Stimulated activated naive CD8-positive, alpha-beta T cell treated with anti-CD3 and anti-CD28 coated beads, Interleukin-15, Interleukin-2, amounts not matched to agents 100 U/mL and 50 U/mL, for 24 hours (primary cell): ENCODE measurements around the gene GSN.

Experiments
- ATAC-seq: fragments of 150-1000 bp; cut with Tn5 transposase; one replicate; pipeline ENCODE4 v1.10.0; 2021
- DNase-seq: peaks from one replicate; pipeline ENCODE4 v3.0.0; 2021

GSN gene

DNA sequence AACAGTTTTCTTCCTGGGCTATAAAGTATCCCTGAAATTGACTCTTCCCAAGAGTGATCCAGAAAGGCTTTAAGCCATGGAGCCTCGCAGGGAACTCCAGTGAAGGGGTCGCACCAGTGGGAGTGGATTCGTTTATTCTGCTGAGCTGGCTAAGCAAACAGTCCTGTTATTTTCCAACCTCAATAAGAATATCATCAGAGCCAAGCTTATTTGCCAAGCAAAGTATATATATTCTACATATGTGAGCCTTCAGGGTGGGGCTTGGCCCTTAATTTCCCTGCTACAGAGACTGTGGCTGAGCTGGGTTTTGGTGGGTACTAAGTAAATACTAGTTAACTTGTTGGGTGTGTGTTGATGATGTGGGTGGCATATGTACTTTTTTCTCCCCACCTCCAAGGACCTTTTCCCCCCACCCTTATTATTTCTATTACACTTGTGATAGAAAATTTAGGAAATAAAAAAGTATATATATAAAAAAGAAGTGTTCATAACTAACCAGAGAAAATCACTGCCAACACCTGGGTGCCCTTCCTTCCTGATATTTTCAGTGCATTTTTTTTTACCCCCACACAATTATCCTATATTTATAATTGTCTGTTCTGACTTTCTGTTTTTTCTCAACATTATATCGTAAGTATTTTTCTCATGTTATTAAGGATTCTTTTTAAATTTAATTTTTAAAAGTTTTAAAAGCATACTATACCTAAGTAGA is 5.3 kb downstream of the GSN start:
- ATAC-seq = no peak
- no peak for DNase-seq

GRCh38 chr9:121274851-121275250 is 6.9 kb downstream of the GSN start:
- ATAC-seq = no peak
- DNase-seq = no peak

- ATAC-seq (no peak), DNase-seq (no peak)
Measured at GRCh38 chr9:121275781-121276658, 8.1 kb downstream of the GSN start.

DNA sequence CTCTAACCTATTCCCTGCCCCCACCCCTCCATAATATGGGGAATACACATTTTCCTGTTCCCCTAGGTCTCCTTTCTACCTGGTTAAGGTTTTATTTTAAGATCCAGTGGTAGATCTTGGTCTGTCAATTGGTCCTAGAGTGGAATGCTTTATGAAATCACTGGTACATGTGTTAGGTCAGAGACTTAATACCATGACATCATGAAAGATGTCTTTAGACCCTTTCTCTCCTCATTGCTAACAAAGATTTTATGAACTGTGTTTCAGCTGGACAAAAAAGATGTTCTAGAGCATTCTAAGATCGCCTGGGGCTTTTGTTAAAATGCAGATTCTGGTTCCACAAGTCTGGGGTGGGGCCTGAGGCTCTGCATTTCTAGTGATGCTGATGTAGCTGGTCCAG is 9.1 kb downstream of the GSN start:
- DNase-seq (no peak), ATAC-seq (no peak)

DNA sequence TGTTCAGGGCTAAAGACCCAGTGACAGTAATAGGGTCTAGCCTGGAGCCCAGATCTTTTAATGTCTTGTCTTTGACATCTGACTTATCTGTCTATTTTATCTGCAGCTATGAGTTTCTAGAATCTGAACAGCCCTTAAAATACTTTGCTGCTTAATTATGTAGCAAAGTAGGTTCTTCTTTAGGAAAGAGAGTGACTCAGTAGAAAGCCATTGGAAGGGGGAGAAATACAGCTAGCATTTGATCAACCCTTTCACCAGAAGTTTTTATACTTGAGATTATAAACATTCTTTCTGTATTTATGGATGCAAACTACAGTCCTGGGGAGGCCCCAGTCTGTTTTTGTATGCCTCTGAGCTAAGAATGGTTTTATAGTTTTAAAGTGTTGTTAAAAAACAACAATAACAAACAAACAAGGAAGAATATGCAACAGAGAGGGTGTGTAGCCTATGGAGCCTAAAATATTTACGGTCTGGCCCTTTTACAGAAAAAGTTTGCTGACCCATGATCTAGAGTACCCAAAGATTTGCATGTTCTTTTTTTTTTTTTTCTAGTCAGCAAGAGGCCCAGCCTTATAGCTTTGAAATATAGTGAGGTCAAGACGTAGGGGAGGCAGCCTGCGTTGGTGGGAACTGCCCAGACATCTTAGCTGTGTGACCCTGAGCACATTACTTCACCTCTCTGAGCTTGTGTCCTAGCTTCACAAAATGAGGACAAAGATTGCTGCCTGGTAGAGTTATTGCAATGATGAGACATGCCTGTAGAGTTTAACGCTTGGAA is 9.7 kb downstream of the GSN start:
- ATAC-seq (no peak), DNase-seq (no peak)

DNA sequence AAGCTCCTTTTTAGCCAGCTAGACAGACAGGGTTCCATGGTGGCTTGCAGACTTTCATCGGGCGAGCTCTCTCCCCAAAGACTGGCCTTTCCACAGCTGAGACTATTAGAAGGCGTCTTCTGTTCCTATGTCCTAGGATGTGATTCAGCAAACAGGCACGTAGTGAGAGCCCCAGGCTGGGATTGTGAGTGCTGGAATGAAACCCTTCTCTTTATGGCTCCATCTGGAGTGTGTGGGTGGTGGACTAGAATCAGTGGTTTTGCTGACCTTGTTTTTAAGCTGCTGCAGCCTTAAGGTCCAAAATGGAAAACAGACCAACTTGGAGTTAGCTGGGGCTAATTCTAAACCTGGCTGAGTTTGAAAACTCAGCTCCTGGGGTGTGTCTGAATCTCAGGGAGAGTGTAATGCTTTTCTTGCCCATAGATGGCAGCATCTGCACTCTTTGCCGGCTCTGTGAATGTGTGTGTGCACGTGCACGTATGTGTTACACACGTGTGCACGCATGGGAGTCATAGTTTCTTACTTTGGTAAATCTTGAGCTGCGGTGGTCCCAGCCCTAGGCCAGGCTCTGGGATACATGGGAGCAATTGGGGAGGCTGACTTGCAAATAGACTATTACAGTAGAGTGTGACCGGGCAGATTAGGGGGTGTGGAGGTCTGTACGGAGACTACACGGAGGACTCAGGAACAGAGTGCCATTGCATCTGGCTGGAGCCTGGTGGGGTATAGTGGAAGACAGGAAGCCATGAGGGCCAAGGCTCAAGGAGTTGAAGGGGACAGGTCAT is 10.7 kb downstream of the GSN start:
- DNase-seq = peak; percentile 51
- peak; percentile 82 for ATAC-seq

- DNase-seq (no peak), ATAC-seq (no peak)
Measured at GRCh38 chr9:121279776-121280388, 11.9 kb downstream of the GSN start.

DNA sequence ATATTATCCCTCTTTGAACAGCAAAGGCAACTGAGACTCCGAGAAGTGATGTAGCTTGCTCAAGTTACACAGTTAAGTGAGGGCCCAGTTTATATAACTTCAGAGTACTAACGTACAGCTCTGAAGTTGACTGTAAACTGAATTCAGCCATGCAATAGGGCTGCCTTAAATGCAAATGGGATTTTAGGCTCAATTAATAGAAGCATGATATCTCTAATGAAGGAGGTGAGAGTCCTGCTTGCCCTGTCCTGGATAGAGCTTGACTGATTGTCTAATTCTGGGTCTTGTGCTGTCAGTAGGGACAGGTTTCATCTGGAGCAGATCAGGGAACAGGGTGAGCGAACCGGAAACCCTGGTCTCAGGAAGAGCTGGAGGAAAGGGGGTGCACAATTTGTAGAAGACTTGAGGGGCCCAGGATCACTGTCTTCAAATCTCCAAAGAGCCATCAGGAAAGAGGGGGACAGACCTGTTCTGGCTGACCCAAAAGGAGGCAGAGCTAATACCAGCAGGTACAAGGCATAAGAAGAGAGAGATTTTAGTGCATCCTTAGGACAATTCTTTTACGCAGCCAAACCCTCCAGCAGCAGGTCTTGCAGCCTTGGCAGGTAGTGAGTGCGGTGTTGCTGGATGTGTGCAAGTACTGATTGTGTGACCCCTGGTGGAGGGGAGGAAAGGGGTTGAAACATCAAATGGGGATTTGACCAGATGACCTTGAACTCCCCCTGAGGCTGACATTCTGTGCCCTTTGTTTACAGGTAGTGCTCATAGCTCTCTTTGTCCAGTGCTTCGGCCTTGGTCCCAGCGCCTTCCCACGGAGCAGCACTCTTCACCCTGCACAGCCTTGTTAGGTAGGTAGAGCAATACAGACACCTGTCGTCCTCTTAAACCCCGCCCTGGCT is 13.0 kb downstream of the GSN start:
- no peak for ATAC-seq
- no peak for DNase-seq

DNA sequence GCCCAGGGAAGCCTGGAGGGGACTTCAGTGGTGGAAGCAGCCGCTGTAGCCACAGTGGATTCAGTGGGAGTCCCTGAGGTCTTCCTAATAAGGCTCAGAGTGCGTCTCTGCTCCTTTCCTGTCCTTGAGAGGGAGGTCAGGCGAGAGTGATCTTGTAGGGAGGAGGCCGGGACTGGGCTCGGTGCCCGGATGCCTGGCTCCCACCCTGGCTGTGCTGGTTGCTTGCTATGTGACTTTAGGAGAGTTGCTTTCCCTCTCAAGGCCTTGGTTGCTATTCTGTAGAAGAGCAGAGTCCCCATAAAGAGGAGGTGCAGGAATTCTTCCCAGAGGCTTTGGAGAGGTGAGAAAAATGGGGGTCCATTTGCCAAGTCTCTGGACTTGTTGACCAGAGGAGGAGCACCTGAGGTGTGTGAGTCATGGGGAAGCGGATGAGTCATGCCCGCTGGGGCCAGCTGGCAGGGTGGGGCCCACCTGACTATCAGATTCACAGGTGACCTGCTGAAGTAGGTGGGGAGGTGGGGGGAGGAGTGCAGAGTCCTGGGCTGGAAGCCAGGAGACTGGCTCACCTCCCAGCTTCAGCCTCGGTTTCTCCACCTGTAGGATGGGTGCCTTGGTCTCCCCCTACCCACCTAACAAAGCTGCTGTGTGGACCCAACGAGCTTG is 13.8 kb downstream of the GSN start:
- DNase-seq = no peak

DNA sequence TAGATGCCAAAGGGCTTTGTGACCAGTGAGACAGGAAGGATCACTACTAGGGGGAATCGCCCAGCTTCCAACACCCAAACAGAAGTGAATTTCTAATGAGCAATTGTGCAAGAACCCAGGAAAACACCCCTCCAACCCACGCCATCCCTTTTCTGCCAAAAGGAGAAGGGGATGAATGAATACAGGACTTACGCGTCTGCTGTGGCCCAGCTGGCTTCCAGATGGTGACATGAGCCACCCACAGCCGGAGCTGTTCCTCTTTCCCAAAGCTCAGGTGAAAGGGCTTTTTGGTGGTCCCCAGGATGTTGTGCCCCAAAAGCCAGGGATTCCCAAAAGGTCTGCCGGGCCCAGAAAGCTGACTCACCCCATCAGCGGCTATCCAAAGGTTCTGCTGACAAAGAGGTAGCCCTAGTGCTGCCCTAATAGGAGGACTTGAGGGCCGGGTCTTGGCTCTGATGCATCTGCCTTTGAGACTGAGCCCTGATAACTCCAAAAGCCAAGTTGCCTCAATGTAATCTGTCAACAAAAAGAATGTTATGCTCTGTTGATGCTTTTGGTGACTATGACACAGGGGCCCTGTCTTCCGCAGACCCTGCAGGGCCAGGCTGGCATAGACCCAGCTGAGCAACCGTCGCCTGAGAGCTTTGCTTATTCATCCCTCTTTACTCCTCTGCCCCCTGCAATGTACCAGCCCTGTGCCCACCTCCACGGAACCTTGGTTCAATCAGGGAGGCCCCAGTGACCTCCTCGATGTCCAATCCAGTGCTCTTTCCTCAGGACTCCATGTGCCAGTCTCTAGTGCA is 14.5 kb downstream of the GSN start:
- DNase-seq = no peak

More for the DNA sequence above, 13.8 kb downstream of the GSN start:
- no peak for ATAC-seq

GRCh38 chr9:121283080-121283398 is 15.1 kb downstream of the GSN start:
- DNase-seq (no peak), ATAC-seq (no peak)

More for the DNA sequence above, 14.5 kb downstream of the GSN start:
- ATAC-seq = no peak

GRCh38 chr9:121283856-121284732 is 16.1 kb downstream of the GSN start:
- ATAC-seq = no peak
- DNase-seq = no peak

- ATAC-seq (no peak), DNase-seq (no peak)
Measured at GRCh38 chr9:121284733-121285451, 16.9 kb downstream of the GSN start.

DNA sequence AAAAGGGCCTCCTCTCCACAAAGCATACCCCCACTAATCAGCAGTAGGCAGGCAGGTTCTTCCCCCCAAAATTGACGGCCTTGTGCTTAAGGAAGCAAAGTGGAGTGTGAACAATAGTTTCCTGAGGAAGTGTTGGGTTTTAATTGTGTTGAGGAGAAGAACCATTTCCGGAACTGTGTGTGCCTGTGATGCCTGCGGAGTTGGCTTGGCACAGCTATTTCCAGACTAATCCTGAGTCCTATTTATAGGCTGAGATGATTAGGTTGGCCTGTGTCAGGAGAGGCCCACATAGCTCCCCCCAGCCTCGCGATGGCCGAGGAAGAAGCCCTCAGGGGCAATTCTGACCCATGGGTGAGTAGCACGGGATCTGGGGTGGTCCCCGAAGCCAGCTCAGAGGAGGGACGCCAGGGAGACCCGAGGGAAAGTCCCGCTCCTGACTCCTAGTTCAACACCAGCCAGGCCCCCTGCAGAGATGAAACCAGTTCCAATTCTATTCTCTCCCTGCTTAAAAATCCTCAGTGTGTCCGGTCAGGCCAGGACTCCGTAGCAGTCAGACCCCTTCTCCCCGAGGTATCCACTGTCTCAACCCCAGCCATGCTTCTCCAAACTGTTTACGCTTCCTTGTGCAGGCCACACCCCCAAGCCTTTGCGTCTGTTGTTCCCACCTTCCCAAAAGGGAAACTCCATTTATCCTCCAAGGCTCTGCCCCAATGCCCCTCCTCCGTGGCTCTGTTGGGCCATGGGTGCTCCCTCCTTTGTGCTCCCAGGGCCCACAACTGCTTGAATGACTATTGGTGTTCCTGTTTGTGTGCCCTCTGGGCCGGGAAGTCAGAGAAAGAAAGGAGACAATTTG is 18.1 kb downstream of the GSN start:
- DNase-seq = no peak

DNA sequence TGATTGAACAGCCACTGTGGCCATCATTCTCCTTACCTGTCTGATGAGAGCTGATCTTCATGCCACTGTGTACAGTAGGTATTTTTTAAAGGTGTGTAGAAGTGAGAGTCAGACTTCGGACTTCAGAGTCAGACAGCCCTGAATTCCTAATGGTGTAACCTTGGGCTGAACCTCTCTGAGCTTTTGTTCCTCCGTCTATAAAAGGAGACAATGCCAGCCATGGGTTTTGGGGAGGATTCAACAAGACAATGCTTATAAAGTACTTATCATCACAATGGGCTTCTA is 18.7 kb downstream of the GSN start:
- no peak for DNase-seq
- no peak for ATAC-seq

More for the DNA sequence above, 18.1 kb downstream of the GSN start:
- ATAC-seq = no peak

DNA sequence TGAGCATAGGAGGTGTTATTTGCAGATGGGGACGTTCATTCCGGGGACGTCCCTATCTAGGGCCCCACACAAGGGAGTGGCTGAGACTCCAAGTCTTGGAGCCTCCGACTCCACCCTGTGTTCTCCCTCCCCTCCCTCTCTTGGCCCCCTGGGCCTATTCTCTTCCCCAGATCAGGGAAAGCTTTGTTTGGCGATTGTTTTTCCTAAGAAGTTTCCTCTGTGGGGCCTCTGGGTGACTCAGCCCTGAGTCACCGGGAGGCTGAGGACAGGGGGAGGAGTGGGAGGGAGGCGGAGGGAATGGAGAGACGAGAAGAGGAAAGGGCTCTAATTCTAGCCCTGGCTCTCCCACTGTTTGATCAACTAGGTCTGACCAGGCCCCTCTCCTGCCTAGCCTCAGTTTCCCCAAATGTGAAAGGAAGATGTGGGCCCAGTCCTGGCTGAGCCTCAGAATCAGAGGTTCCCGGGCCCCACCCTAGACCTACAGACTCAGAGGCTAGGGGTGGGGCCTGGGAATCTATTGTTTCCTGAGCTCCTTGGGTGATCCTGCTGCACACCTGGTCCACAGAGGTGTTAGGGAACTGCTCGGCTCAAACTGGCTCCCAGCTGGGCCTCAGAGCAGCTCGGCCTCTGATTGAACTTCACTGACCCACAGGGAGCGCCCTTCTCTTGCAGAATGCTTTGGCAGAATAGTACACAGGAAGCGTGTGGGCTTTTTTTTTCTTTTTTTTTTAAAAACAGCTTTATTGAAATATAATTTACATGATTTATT is 19.2 kb downstream of the GSN start:
- DNase-seq (peak; percentile 46), ATAC-seq (peak; percentile 64)
